ENCODE results near the gene OR6B1. TPM values are rescaled to one million over a fixed set of nuclear protein-coding genes. Genes with fewer than 3 reads are reported as not detected.
"Not testable (repeated sequence)": the region's sequence is repeated elsewhere in the genome, so short reads cannot be mapped to it uniquely, and the experiment has no call there.

The OR6B1 gene
- total RNA-seq, 1 experiment from 2014 or later = not detected

DNA sequence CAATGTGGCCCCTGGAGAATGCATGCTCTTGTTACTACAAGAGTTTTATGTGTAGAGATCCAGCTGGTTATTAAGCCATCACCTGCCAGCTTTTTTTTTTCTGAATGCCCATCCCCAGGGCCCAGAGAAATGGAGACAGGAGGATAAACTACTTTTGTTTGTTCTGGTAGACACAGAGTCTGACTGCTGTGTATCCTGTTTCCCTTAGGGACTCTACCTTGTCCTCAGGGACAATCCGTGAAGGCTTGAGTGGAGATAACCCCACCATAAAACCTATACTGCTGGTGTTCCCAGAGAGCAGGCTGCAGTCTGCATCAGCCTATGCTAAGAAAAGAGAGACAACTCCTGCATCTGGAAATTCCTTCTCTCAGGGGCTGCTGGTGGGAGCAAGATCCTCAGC, 48.5 kb downstream of the OR6B1 start, which contains the start of gene OR2A5:
OR2A5 (plus strand) TSS at position 301 of the 400 bp plus-strand sequence. CDS start 1,454 bp downstream, outside the sequence.
- ChIA-PET POLR2A (no interaction called here), CTCF (interaction anchor here (0.7 kb wide), 1 partner anchor 26 kb away, joined by 3 read pairs; no protein-coding TSS in a partner anchor)
- peaks cover 64% of the 10 kb centered on the region for H3K27me3 Mint-ChIP-seq (ENCODE audit: insufficient read depth, unreplicated experiment)
- DNase-seq (ENCODE audit: unreplicated experiment) = no peak
- no peak within 1 kb of the TSS for H3K27ac Mint-ChIP-seq (ENCODE audit: low read depth, unreplicated experiment)
- intact Hi-C loops (cut with micrococcal nuclease) = no loop called here
- BruUV-seq (replicated peaks) = no TSS peak
- TF ChIP-seq, protein P1, sequence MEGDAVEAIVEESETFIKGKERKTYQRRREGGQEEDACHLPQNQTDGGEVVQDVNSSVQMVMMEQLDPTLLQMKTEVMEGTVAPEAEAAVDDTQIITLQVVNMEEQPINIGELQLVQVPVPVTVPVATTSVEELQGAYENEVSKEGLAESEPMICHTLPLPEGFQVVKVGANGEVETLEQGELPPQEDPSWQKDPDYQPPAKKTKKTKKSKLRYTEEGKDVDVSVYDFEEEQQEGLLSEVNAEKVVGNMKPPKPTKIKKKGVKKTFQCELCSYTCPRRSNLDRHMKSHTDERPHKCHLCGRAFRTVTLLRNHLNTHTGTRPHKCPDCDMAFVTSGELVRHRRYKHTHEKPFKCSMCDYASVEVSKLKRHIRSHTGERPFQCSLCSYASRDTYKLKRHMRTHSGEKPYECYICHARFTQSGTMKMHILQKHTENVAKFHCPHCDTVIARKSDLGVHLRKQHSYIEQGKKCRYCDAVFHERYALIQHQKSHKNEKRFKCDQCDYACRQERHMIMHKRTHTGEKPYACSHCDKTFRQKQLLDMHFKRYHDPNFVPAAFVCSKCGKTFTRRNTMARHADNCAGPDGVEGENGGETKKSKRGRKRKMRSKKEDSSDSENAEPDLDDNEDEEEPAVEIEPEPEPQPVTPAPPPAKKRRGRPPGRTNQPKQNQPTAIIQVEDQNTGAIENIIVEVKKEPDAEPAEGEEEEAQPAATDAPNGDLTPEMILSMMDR (IDR thresholded peaks at IDR 0.05; ENCODE audit: unreplicated experiment) = no peak
- H3K36me3 Mint-ChIP-seq (ENCODE audit: insufficient read depth, unreplicated experiment) = no peaks in the 10 kb centered on the region
- no peak within 1 kb of the TSS for H3K4me3 Mint-ChIP-seq (ENCODE audit: unreplicated experiment)
- H3K4me1 Mint-ChIP-seq (ENCODE audit: insufficient read depth, unreplicated experiment) = no peaks in the 10 kb centered on the region
- no peaks in the 10 kb centered on the region for H3K9me3 Mint-ChIP-seq (ENCODE audit: unreplicated experiment)

DNA sequence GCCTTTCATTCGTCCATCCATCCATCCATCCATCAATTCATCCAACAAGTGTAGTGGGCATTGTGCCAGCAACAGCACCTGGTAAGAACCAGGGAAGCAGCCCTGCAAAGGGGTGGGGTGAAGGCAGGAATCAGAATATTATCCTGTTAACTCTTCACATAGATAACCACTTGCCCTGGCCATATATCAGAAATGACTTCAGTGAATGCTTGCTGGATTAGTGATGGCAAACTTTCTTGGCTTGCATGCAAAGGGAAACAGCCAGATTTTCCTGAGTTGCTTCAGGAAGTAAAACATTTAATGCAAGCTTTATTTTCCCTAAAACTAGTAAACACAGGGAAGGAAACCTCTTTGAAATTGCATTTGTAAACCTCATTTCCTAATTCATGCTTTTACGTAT, 49.4 kb downstream of the OR6B1 start:
- Mint-ChIP-seq H3K36me3 (ENCODE audit: insufficient read depth, unreplicated experiment) (no peaks in the 10 kb centered on the region), H3K4me1 (ENCODE audit: insufficient read depth, unreplicated experiment) (no peaks in the 10 kb centered on the region), H3K4me3 (ENCODE audit: unreplicated experiment) (no peak overlapping the region), H3K9me3 (ENCODE audit: unreplicated experiment) (no peaks in the 10 kb centered on the region), H3K27me3 (ENCODE audit: insufficient read depth, unreplicated experiment) (peaks cover 68% of the 10 kb centered on the region), H3K27ac (ENCODE audit: low read depth, unreplicated experiment) (no peak overlapping the region)
- TF ChIP-seq, protein P1 (IDR thresholded peaks at IDR 0.05; ENCODE audit: unreplicated experiment) = no peak
- ChIA-PET POLR2A (no interaction called here), CTCF (no interaction called here)
- no TSS peak for BruUV-seq (replicated peaks)
- intact Hi-C loops (cut with micrococcal nuclease) = no loop called here
- DNase-seq (ENCODE audit: unreplicated experiment) = no peak

DNA sequence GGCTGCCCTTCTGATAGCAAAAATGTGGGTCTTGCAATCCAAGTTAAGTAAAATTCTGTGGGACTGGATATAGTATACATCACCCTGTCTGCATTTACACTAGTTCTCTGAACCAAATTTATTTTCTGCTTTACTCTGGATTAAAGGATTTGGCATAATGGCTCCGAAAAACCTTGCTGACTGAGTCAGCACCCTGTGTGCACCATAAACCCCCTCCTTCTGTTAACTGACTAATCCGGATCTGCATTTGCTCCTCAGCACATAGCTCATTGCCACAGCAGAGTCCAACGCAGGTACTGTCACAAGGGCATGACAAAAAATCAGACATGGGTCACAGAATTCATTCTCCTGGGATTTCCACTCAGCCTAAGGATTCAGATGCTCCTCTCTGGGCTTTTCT, 50.0 kb downstream of the OR6B1 start:
- TF ChIP-seq, protein P1 (IDR thresholded peaks at IDR 0.05; ENCODE audit: unreplicated experiment) = no peak

DNA sequence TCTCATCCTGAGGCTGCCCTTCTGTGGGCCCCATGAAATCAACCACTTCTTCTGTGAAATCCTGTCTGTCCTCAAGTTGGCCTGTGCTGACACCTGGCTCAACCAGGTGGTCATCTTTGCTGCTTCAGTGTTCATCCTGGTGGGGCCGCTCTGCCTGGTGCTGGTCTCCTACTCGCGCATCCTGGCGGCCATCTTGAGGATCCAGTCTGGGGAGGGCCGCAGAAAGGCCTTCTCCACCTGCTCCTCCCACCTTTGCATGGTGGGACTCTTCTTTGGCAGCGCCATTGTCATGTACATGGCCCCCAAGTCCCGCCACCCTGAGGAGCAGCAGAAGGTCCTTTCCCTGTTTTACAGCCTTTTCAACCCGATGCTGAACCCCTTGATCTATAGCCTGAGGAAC, 50.8 kb downstream of the OR6B1 start:
- POLR2A ChIA-PET; H3K4me3 Mint-ChIP-seq (ENCODE audit: unreplicated experiment); H3K27ac Mint-ChIP-seq (ENCODE audit: low read depth, unreplicated experiment); CTCF ChIA-PET; intact Hi-C loops (cut with micrococcal nuclease); BruUV-seq (replicated peaks); H3K36me3 Mint-ChIP-seq (ENCODE audit: insufficient read depth, unreplicated experiment); H3K4me1 Mint-ChIP-seq (ENCODE audit: insufficient read depth, unreplicated experiment); DNase-seq (ENCODE audit: unreplicated experiment); H3K9me3 Mint-ChIP-seq (ENCODE audit: unreplicated experiment): not testable (repeated sequence)
- peaks cover 80% of the 10 kb centered on the region for H3K27me3 Mint-ChIP-seq (ENCODE audit: insufficient read depth, unreplicated experiment)

More for the DNA sequence above, 50.0 kb downstream of the OR6B1 start:
- Mint-ChIP-seq H3K27ac (ENCODE audit: low read depth, unreplicated experiment) (no peak overlapping the region), H3K9me3 (ENCODE audit: unreplicated experiment) (no peaks in the 10 kb centered on the region), H3K36me3 (ENCODE audit: insufficient read depth, unreplicated experiment) (no peaks in the 10 kb centered on the region), H3K27me3 (ENCODE audit: insufficient read depth, unreplicated experiment) (peaks cover 72% of the 10 kb centered on the region), H3K4me3 (ENCODE audit: unreplicated experiment) (no peak overlapping the region), H3K4me1 (ENCODE audit: insufficient read depth, unreplicated experiment) (no peaks in the 10 kb centered on the region)
- ChIA-PET POLR2A (no interaction called here), CTCF (no interaction called here)
- intact Hi-C loops (cut with micrococcal nuclease) = no loop called here
- DNase-seq (ENCODE audit: unreplicated experiment) = no peak
- BruUV-seq (replicated peaks) = no TSS peak

DNA sequence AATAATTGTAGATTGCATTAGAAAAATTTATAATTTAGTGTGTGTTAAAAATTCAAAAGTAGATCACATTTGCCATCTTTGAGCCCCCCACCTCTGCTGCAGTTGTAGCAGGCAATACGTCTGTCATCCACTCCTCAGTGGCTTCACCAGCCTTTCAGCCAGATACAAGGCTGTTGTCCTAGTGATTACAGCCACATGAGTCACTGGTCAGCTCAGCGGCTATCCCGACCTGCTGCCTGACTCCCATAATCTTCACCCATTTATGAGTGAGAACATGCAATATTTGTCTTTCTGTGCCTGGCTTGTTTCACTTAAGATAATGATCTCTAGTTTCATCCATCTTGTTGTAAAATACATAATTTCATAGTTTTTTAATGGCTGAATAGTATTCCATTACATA, 57.8 kb downstream of the OR6B1 start:
- no peaks in the 10 kb centered on the region for H3K9me3 Mint-ChIP-seq (ENCODE audit: unreplicated experiment)
- no peaks in the 10 kb centered on the region for H3K4me1 Mint-ChIP-seq (ENCODE audit: insufficient read depth, unreplicated experiment)
- DNase-seq (ENCODE audit: unreplicated experiment) = peak; percentile 63
- H3K4me3 Mint-ChIP-seq (ENCODE audit: unreplicated experiment) = no peak overlapping the region
- ChIA-PET CTCF (no interaction called here), POLR2A (no interaction called here)
- H3K27ac Mint-ChIP-seq (ENCODE audit: low read depth, unreplicated experiment) = no peak overlapping the region
- peaks cover 33% of the 10 kb centered on the region for H3K27me3 Mint-ChIP-seq (ENCODE audit: insufficient read depth, unreplicated experiment)
- no peaks in the 10 kb centered on the region for H3K36me3 Mint-ChIP-seq (ENCODE audit: insufficient read depth, unreplicated experiment)
- intact Hi-C loops (cut with micrococcal nuclease) = no loop called here
- TF ChIP-seq, protein P1 (IDR thresholded peaks at IDR 0.05; ENCODE audit: unreplicated experiment) = no peak
- no TSS peak for BruUV-seq (replicated peaks)
